SHP77 (cell line): ENCODE measurements around the gene ZP4.
"Not testable (repeated sequence)": the region's sequence is repeated elsewhere in the genome, so short reads cannot be mapped to it uniquely, and the experiment has no call there.

ENCODE experiments used
- DNase-seq, 2 experiments: peaks; one replicate each; lab custom pipeline; 2025; lab: John Stamatoyannopoulos, UW

ZP4 gene

GRCh38 chr1:237877631-237878030 lies 13.1 kb downstream of the ZP4 start:
- DNase-seq, result no peak

GRCh38 chr1:237875291-237875690 lies 15.4 kb downstream of the ZP4 start:
- DNase-seq, result no peak

GRCh38 chr1:237873487-237874211 lies 17.1 kb downstream of the ZP4 start:
- no peak for DNase-seq

GRCh38 chr1:237868817-237869600 lies 21.7 kb downstream of the ZP4 start:
- DNase-seq, result no peak

- no peak for DNase-seq
Observed at GRCh38 chr1:237867380-237867888, 23.3 kb downstream of the ZP4 start.

- DNase-seq, result peak; percentile 23 to 27
Observed at GRCh38 chr1:237864338-237865244, 26.1 kb downstream of the ZP4 start.

- no peak for DNase-seq
Observed at GRCh38 chr1:237863234-237863633, 27.5 kb downstream of the ZP4 start.

GRCh38 chr1:237861944-237862343 lies 28.8 kb downstream of the ZP4 start:
- DNase-seq, result no peak

GRCh38 chr1:237858992-237859391 lies 31.7 kb downstream of the ZP4 start:
- DNase-seq, result no peak

GRCh38 chr1:237857455-237857854 lies 33.3 kb downstream of the ZP4 start:
- DNase-seq, result no peak

GRCh38 chr1:237852342-237852741 lies 38.4 kb downstream of the ZP4 start:
- DNase-seq, result no peak

- peak; percentile 8 to 47 for DNase-seq
Observed at GRCh38 chr1:237851210-237851845, 39.4 kb downstream of the ZP4 start.

GRCh38 chr1:237843516-237843915 lies 47.2 kb downstream of the ZP4 start:
- not testable (repeated sequence) for DNase-seq

GRCh38 chr1:237841485-237841884 lies 49.2 kb downstream of the ZP4 start:
- DNase-seq, result no peak

- DNase-seq, result no peak
Observed at GRCh38 chr1:237838904-237839534, 51.7 kb downstream of the ZP4 start.

GRCh38 chr1:237838320-237838719 lies 52.4 kb downstream of the ZP4 start:
- DNase-seq, result no peak

GRCh38 chr1:237834461-237834860 lies 56.3 kb downstream of the ZP4 start:
- DNase-seq, result no peak

GRCh38 chr1:237834048-237834447 lies 56.7 kb downstream of the ZP4 start:
- DNase-seq, result no peak

GRCh38 chr1:237832858-237833257 lies 57.9 kb downstream of the ZP4 start:
- no peak for DNase-seq
